Esophagus muscularis mucosa (tissue), 4 donors: ENCODE results near the gene HOXD10. TPM values are rescaled to one million over a fixed set of nuclear protein-coding genes. Genes with fewer than 3 reads are reported as not detected.

Experiments used
- DNase-seq: peaks from one replicate; pipeline ENCODE4 v3.0.0-alpha.2; 2017; ENCODE audit errors: extremely low spot score
- H3K27ac ChIP-seq, 4 donors: fragments of 200-600 bp; sonication (generic); replicated peaks in 1 of 4; 1 replicate in 3 of 4; 2 replicates in 1 of 4; pipeline ENCODE4 v1.5.1; 2016 to 2019; ENCODE audit warnings: mild to moderate bottlenecking in 1 of 4
- H3K27me3 ChIP-seq, 4 donors: fragments of 200-600 bp; sonication (generic); one replicate each; pipeline versions ENCODE4 v1.5.1 to v1.6.0; 2016 to 2019
- H3K36me3 ChIP-seq, 4 donors: fragments of 200-600 bp; sonication (generic); one replicate each; pipeline ENCODE4 v1.5.1; 2016 to 2019
- H3K4me1 ChIP-seq, 4 donors: fragments of 200-600 bp; sonication (generic); one replicate each; pipeline ENCODE4 v1.5.1; 2016 to 2019
- H3K4me3 ChIP-seq, 4 donors: fragments of 200-600 bp; sonication (generic); 1 replicate in 2 of 4; 2 replicates in 2 of 4; pipeline ENCODE4 v1.5.1; 2016 to 2019; ENCODE audit warnings: mild to moderate bottlenecking in 4 of 4, moderate library complexity in 1 of 4
- H3K9me3 ChIP-seq, 4 donors: fragments of 200-600 bp; sonication (generic); 1 replicate in 3 of 4; 2 replicates in 1 of 4; pipeline ENCODE4 v1.5.1; 2016 to 2019
- CTCF ChIP-seq, 3 experiments: fragments of 200-600 bp in 2 of 3; fragments of 450-650 bp in 1 of 3; sonication (generic) in 2 of 3; IDR thresholded peaks; one replicate each; pipeline ENCODE4 v1.5.1; 2017 to 2019; ENCODE audit warnings: antibody characterized with exemption in 3 of 3, mild to moderate bottlenecking in 2 of 3, moderate library complexity in 1 of 3
- EP300 ChIP-seq: sonication (generic); formaldehyde crosslinking; IDR thresholded peaks from one replicate; pipeline ENCODE4 v1.6.1; 2017; ENCODE audit warnings: antibody characterized with exemption
- POLR2A ChIP-seq: fragments of 450-650 bp; IDR thresholded peaks from one replicate; pipeline ENCODE4 v1.6.1; 2017; ENCODE audit warnings: antibody characterized with exemption, moderate library complexity, mild to moderate bottlenecking, low read depth
- POLR2AphosphoS5 ChIP-seq, 2 donors: sonication (generic); formaldehyde crosslinking; IDR thresholded peaks; one replicate each; pipeline ENCODE4 v1.6.1; 2017; ENCODE audit warnings: antibody characterized with exemption in 2 of 2
- WGBS: methylation state at CpG from one replicate; pipeline ENCODE4 v1.1.5; 2018; 5-methylcytosine and 5-hydroxymethylcytosine counted together
- intact Hi-C: fragments of 100-400 bp; cut with DNase I; formaldehyde crosslinking; loops from one replicate; pipeline ENCODE4 v1.15.1; 2023
- total RNA-seq, 4 donors: library from RNA; depleted of rRNA; stranded (reverse); fragments of >200 nt; gene quantifications; one replicate each; pipeline versions ENCODE4 v1.1.0 to v1.2.1, GENCODE V29; 2016

Gene HOXD10
- total RNA-seq, 4 donors from 2014 or later: 0.42 to 0.50 TPM; not detected in 2

- Histone ChIP-seq H3K27me3 (peaks cover 0 to 93% (median 67%) of the 10 kb centered on the region in 4 donors), H3K9me3 (no peaks in the 10 kb centered on the region), H3K36me3 (no peaks in the 10 kb centered on the region), H3K27ac (no peak overlapping the region), H3K4me1 (peaks cover 3 to 26% (median 13%) of the 10 kb centered on the region in 4 donors), H3K4me3 (no peak overlapping the region)
- no peak for DNase-seq
- intact Hi-C loops: no loop called here
- no peak for TF ChIP-seq EP300
- TF ChIP-seq POLR2A: no peak
- WGBS: 35% methylated on average over 11 of the region's 11 CpGs
Measured at GRCh38 chr2:176148751-176149421, 32.3 kb downstream of the HOXD10 start.

GRCh38 chr2:176149481-176149938 is 32.9 kb downstream of the HOXD10 start:
- Histone ChIP-seq H3K27me3 (peaks cover 0 to 100% (median 67%) of the 10 kb centered on the region in 4 donors), H3K4me3 (no peak overlapping the region), H3K4me1 (peaks cover 3 to 26% (median 13%) of the 10 kb centered on the region in 4 donors), H3K36me3 (no peaks in the 10 kb centered on the region), H3K9me3 (no peaks in the 10 kb centered on the region), H3K27ac (no peak overlapping the region)
- no peak for TF ChIP-seq POLR2A
- 60% methylated on average over 22 of the region's 22 CpGs for WGBS
- DNase-seq: no peak
- intact Hi-C loops: no loop called here

- no peak for DNase-seq
- TF ChIP-seq CTCF (IDR thresholded peaks at IDR 0.05) (no peak), POLR2AphosphoS5 (IDR thresholded peaks at IDR 0.05) (no peak), POLR2A (no peak), EP300 (no peak)
- peaks cover 0 to 100% (median 66%) of the 10 kb centered on the region in 4 donors for H3K27me3 ChIP-seq
- intact Hi-C loops: no loop called here
- H3K9me3 ChIP-seq: no peaks in the 10 kb centered on the region
- peaks cover 3 to 26% (median 13%) of the 10 kb centered on the region in 4 donors for H3K4me1 ChIP-seq
- no peaks in the 10 kb centered on the region for H3K36me3 ChIP-seq
- 46% methylated on average over 24 of the region's 24 CpGs for WGBS
- H3K4me3 ChIP-seq: no peak overlapping the region
- H3K27ac ChIP-seq: no peak overlapping the region
Measured at GRCh38 chr2:176149939-176150583, 33.5 kb downstream of the HOXD10 start.

GRCh38 chr2:176150584-176151441 is 34.2 kb downstream of the HOXD10 start:
- Histone ChIP-seq H3K36me3 (no peaks in the 10 kb centered on the region), H3K9me3 (no peaks in the 10 kb centered on the region), H3K4me3 (no peak overlapping the region), H3K27ac (no peak overlapping the region), H3K27me3 (peaks cover 0 to 100% (median 67%) of the 10 kb centered on the region in 4 donors), H3K4me1 (peaks cover 3 to 26% (median 13%) of the 10 kb centered on the region in 4 donors)
- TF ChIP-seq POLR2A (no peak), EP300 (no peak), POLR2AphosphoS5 (IDR thresholded peaks at IDR 0.05) (no peak), CTCF (IDR thresholded peaks at IDR 0.05) (no peak)
- DNase-seq: no peak
- intact Hi-C loops: no loop called here
- 46% methylated on average over 14 of the region's 14 CpGs for WGBS

- Histone ChIP-seq H3K4me3 (peak within 1 kb of the TSS; percentile 21 to 40 (median 34)), H3K27me3 (peaks cover 0 to 100% (median 67%) of the 10 kb centered on the region in 4 donors)
- DNase-seq: no peak
Measured at GRCh38 chr2:176151442-176152287, 35.1 kb downstream of the HOXD10 start, which contains the start of gene HOXD4. TSS of gene HOXD4 (plus strand) at chr2:176151550. CDS start at chr2:176151634, 84 bp downstream.

More at GRCh38 chr2:176151442-176152287, 35.1 kb downstream of the HOXD10 start, which contains the start of gene HOXD4:
- intact Hi-C loops: no loop called here
- Histone ChIP-seq H3K36me3 (no peaks in the 10 kb centered on the region), H3K27ac (no peak within 1 kb of the TSS), H3K4me1 (peaks cover 3 to 30% (median 14%) of the 10 kb centered on the region in 4 donors), H3K9me3 (no peaks in the 10 kb centered on the region)
- WGBS: 26% methylated on average over 34 of the region's 55 CpGs
- TF ChIP-seq POLR2AphosphoS5 (IDR thresholded peaks at IDR 0.05): no peak
- no peak for TF ChIP-seq CTCF (IDR thresholded peaks at IDR 0.05)
- TF ChIP-seq EP300: no peak
- TF ChIP-seq POLR2A: no peak
